Breast epithelium (tissue), 3 donors: Measurements from ENCODE around the gene STXBP2.

Experiments used
- CTCF ChIP-seq, 3 donors: fragments of 450-650 bp; IDR thresholded peaks; one replicate each; pipeline ENCODE4 v1.5.1; 2016 to 2017; ENCODE audit warnings: antibody characterized with exemption in 3 of 3, mild to moderate bottlenecking in 3 of 3, moderate library complexity in 3 of 3
- POLR2A ChIP-seq: fragments of 450-650 bp; IDR thresholded peaks from one replicate; pipeline ENCODE4 v1.6.1; 2016; ENCODE audit warnings: antibody characterized with exemption, mild to moderate bottlenecking, moderate library complexity
- POLR2AphosphoS5 ChIP-seq, 3 donors: sonication (generic); formaldehyde crosslinking; IDR thresholded peaks; one replicate each; pipeline ENCODE4 v1.6.1; 2017; ENCODE audit warnings: antibody characterized with exemption in 3 of 3

GRCh38 chr19:7636317-7636690 is 606 bp upstream of the STXBP2 start:
- no peak for TF ChIP-seq POLR2A
- no peak for TF ChIP-seq CTCF (IDR thresholded peaks at IDR 0.05)
- no peak for TF ChIP-seq POLR2AphosphoS5 (IDR thresholded peaks at IDR 0.05)
